NT2/D1 (cell line): Measurements from ENCODE around the gene EIF4EBP2.

Source experiments
- SUZ12 ChIP-seq: IDR thresholded peaks from 2 replicates; pipeline ENCODE4 v1.6.1; 2011; ENCODE audit not compliant: insufficient read length, insufficient read depth; ENCODE audit errors: extremely low read depth
- YY1 ChIP-seq: IDR thresholded peaks from 2 replicates; pipeline ENCODE4 v1.6.1; 2011; ENCODE audit not compliant: insufficient read length, insufficient read depth
- ZNF274 ChIP-seq: IDR thresholded peaks from 2 replicates; pipeline ENCODE4 v1.6.1; 2011; ENCODE audit warnings: mild to moderate bottlenecking, low read depth, low read length

DNA sequence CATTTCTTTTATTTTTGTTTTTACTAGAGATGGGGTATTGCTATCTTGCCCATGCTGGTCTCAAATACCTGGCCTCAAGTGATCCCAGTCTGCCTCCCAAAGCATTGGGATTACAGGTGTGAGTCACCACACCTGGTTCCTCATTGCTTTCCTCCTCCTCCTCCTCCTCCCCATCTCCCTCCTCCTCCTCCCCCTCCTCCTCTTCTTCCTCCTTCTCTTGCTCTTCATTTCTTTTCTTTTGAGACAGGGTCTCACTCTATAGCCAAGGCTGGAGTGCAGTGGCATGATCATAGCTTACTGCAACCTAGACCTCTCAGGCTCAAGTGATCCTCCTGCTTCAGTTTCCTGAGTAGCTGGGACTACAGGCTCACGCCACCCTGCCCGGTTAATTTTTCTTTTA lies 43.7 kb upstream of the EIF4EBP2 start:
- TF ChIP-seq ZNF274 = no peak
- TF ChIP-seq YY1 = no peak
- TF ChIP-seq SUZ12 = no peak
